ENCODE results near the gene FBXW8. TPM values are rescaled to one million over a fixed set of nuclear protein-coding genes. Genes with fewer than 3 reads are reported as not detected.

FBXW8 gene
- total RNA-seq, 4 donors from 2014 or later: 9.1 to 19.0 (median 13.5) TPM

DNA sequence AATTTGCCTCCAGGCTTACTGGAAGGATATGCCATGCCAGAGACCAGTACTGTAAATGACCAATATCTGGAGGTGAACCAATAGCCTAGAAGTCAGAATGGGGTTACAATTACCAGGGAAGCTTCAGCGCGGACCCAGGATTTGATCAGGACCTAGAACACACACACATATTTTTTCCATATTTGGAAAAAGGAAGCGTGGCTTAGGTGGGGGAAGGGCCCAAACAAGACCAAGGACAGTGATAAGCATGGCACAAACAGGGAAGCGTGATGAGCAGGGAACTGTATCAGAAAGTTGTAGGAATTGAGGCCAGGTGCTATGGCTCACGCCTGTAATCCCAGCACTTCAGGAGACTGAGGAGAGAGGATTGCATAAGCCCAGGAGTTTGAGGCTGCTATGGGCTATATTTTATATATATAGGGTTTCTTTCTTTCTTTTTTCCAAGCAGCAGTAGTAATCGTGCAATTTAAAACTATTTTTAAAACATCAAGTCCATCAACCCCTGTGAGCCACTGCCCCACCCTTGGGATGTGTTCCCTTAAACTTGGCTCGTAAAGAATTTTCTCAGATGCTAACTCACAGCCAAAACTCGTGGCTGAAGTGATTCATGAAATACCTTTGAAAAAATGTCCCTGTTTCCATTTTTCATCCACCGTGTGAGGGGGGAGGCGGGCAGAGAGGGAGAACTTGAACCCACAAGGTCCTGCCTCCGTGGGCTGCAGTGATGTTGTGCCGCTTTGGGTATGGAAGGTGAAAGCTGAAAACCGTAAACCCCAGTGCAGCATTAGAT lies 46.2 kb upstream of the FBXW8 start:
- H3K27ac ChIP-seq: no peak overlapping the region
- peaks cover 3% of the 10 kb centered on the region for H3K27me3 ChIP-seq
- H3K4me3 ChIP-seq: no peak overlapping the region
- no peaks in the 10 kb centered on the region for H3K9me3 ChIP-seq
- 50% methylated on average over 13 of the region's 13 CpGs for WGBS
- H3K4me1 ChIP-seq: no peaks in the 10 kb centered on the region
- no peak for DNase-seq (ENCODE audit: low spot score in 2 of 2)
- H3K36me3 ChIP-seq: no peaks in the 10 kb centered on the region
- TF ChIP-seq POLR2AphosphoS5 (IDR thresholded peaks at IDR 0.05) (no peak), EP300 (IDR thresholded peaks at IDR 0.05) (no peak), POLR2A (IDR thresholded peaks at IDR 0.05) (no peak)
- TF ChIP-seq, protein P1, sequence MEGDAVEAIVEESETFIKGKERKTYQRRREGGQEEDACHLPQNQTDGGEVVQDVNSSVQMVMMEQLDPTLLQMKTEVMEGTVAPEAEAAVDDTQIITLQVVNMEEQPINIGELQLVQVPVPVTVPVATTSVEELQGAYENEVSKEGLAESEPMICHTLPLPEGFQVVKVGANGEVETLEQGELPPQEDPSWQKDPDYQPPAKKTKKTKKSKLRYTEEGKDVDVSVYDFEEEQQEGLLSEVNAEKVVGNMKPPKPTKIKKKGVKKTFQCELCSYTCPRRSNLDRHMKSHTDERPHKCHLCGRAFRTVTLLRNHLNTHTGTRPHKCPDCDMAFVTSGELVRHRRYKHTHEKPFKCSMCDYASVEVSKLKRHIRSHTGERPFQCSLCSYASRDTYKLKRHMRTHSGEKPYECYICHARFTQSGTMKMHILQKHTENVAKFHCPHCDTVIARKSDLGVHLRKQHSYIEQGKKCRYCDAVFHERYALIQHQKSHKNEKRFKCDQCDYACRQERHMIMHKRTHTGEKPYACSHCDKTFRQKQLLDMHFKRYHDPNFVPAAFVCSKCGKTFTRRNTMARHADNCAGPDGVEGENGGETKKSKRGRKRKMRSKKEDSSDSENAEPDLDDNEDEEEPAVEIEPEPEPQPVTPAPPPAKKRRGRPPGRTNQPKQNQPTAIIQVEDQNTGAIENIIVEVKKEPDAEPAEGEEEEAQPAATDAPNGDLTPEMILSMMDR (IDR thresholded peaks at IDR 0.05): no peak

DNA sequence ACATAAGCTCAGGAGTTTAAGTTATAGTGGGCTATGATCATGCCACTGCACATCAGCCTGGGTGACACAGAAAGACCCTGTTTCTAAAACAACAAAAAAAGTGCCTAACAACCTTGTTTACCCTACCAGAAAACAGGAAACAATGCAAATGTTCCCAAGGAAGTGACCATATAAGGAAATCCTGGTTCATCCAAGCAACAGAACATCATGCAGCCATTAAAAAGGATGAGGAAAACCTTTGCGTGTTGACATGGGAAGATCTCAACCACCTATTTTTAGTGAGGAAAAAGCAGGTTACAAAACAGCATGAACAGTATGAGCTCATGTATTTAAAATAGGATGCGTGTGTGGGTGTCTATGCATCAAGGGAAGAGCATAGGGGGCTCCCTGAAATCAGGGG lies 43.2 kb upstream of the FBXW8 start:
- Histone ChIP-seq H3K4me3 (no peak overlapping the region), H3K4me1 (no peaks in the 10 kb centered on the region), H3K36me3 (no peaks in the 10 kb centered on the region), H3K27me3 (peaks cover 10% of the 10 kb centered on the region), H3K27ac (no peak overlapping the region), H3K9me3 (no peaks in the 10 kb centered on the region)
- DNase-seq (ENCODE audit: low spot score in 2 of 2): no peak
- WGBS: 89% methylated on average over 2 of the region's 2 CpGs
- TF ChIP-seq POLR2A (IDR thresholded peaks at IDR 0.05) (no peak), EP300 (IDR thresholded peaks at IDR 0.05) (no peak), POLR2AphosphoS5 (IDR thresholded peaks at IDR 0.05) (no peak)
- TF ChIP-seq, protein P1 (IDR thresholded peaks at IDR 0.05): no peak

DNA sequence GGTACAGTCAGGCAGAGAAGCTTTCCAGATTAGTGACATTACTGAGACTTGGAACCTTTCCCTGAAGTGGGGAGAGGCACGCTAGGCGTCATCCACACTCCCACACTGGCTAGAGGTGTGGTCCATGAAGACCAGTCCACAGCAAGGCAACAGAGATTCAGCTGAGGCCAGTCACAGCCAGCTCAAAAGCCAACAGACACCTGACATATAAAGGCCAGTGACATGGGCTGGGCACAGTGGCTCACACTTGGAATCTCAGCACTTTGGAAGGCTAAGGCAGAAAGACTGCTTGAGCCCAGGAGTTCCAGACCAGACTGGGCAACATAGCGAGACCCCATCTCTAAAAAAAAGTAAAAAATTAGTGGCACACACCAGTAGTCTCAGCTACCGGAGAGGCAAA lies 40.4 kb upstream of the FBXW8 start:
- Histone ChIP-seq H3K4me3 (no peak overlapping the region), H3K4me1 (no peaks in the 10 kb centered on the region), H3K9me3 (no peaks in the 10 kb centered on the region), H3K27ac (no peak overlapping the region), H3K27me3 (peaks cover 29% of the 10 kb centered on the region), H3K36me3 (no peaks in the 10 kb centered on the region)
- DNase-seq (ENCODE audit: low spot score in 2 of 2): no peak
- 69% methylated on average over 4 of the region's 4 CpGs for WGBS
- TF ChIP-seq, protein P1 (IDR thresholded peaks at IDR 0.05): no peak
- TF ChIP-seq POLR2A (IDR thresholded peaks at IDR 0.05) (no peak), EP300 (IDR thresholded peaks at IDR 0.05) (no peak), POLR2AphosphoS5 (IDR thresholded peaks at IDR 0.05) (no peak)

DNA sequence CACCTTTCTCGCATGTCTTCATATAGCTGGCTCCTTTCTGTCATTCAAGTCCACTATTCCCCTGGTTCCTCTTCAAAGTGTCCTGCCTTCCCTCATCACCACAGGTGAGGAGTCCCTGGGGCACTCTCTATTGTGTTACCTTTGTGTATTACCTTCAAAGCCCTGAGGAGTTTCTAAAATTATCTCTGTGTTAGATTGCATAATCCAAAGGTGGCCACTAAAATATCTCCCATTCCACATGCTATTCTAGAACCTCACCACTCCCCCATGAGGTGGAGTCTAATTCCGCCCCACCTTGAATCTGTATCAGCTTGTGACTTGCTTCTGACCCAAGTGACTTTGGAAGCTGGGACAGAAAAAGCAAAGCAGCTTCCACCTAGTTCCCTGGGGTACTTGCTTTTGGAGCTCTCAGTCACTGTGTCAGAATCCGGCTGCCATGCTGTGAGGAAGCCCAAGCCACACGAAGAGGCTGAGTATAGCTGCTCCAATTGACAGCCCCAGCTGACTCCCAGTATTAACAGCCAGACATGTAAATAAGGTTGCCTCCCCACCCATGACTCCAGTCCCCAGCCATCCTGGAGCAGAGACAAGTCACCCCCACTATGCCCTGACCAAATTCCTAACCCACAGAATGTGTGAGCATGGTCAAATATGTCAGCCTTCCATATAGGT lies 36.3 kb upstream of the FBXW8 start:
- Histone ChIP-seq H3K9me3 (no peaks in the 10 kb centered on the region), H3K36me3 (no peaks in the 10 kb centered on the region), H3K4me1 (peaks cover 12% of the 10 kb centered on the region), H3K4me3 (no peak overlapping the region), H3K27me3 (peaks cover 70% of the 10 kb centered on the region), H3K27ac (no peak overlapping the region)
- no peak for TF ChIP-seq EP300 (IDR thresholded peaks at IDR 0.05)
- 88% methylated on average over 4 of the region's 4 CpGs for WGBS
- no peak for DNase-seq (ENCODE audit: low spot score in 2 of 2)

DNA sequence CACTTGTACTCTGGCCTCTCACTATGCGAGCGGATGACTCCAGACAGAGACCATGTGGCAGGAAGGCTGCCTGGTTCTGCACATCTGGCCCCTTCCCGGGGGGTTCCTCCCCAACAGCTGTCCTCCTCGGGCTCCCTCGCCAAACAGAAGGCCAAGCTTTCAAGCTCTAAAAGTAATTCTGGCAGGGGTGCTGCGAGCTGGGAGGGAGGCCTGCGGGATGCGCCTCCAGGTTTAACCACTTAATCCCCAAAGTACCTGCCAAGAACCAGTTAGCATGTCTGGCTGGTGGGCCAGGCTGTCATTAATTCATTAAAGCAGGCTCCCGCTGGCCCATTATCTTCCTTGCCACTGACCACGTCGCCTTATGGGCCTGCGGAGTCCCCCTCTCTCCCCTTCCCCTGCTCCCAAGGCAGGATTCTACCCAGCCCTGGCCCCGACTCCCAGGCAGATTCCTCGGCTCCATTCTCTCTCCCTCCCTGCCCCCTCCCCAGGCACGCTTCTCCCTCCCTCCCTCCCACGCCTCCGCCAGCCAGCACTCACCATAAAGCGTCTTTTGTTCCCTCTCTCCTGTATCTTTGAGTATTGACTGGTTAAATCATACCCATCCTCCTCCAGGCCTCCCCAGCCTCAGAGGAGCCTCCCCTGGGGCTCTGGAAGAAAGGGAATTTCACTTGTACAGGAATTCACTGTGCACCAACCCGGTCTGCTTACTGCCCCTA lies 34.4 kb upstream of the FBXW8 start:
- 17% methylated on average over 19 of the region's 19 CpGs for WGBS
- Histone ChIP-seq H3K36me3 (no peaks in the 10 kb centered on the region), H3K4me1 (peaks cover 26% of the 10 kb centered on the region), H3K27ac (no peak overlapping the region), H3K4me3 (no peak overlapping the region), H3K27me3 (peaks cover 88% of the 10 kb centered on the region), H3K9me3 (no peaks in the 10 kb centered on the region)
- TF ChIP-seq POLR2AphosphoS5 (IDR thresholded peaks at IDR 0.05): no peak
- TF ChIP-seq, protein P1 (IDR thresholded peaks at IDR 0.05): no peak
- no peak for TF ChIP-seq EP300 (IDR thresholded peaks at IDR 0.05)
- TF ChIP-seq POLR2A (IDR thresholded peaks at IDR 0.05): no peak
- no peak for DNase-seq (ENCODE audit: low spot score in 2 of 2)
